ENCODE measurements around the gene OR52E1. TPM values are rescaled to one million over a fixed set of nuclear protein-coding genes. Genes with fewer than 3 reads are reported as not detected.
"Not testable (repeated sequence)": the region's sequence is repeated elsewhere in the genome, so short reads cannot be mapped to it uniquely, and the experiment has no call there.

Gene OR52E1
- polyA plus RNA-seq: not detected

GRCh38 chr11:5069272-5069671 is at the start of gene OR52E1:
Gene OR52E1, plus strand, starts transcription at chr11:5069572.
- Mint-ChIP-seq H3K36me3 (no peaks in the 10 kb centered on the region), H3K27me3 (no peaks in the 10 kb centered on the region), H3K27ac (no peak within 1 kb of the TSS), H3K4me1 (no peaks in the 10 kb centered on the region), H3K9me3 (no peaks in the 10 kb centered on the region), H3K4me3 (no peak within 1 kb of the TSS)

GRCh38 chr11:5021996-5022395 is 47.4 kb upstream of the OR52E1 start:
- no peak overlapping the region for H3K27ac Mint-ChIP-seq

GRCh38 chr11:5036669-5037068 is 32.7 kb upstream of the OR52E1 start:
- Mint-ChIP-seq H3K27ac (no peak overlapping the region), H3K27me3 (no peaks in the 10 kb centered on the region), H3K4me1 (peaks cover 0 to 2% (median 2%) of the 10 kb centered on the region in 3 donors), H3K36me3 (no peaks in the 10 kb centered on the region), H3K9me3 (no peaks in the 10 kb centered on the region), H3K4me3 (no peak overlapping the region)

More at GRCh38 chr11:5021996-5022395, 47.4 kb upstream of the OR52E1 start:
- no peaks in the 10 kb centered on the region for H3K27me3 Mint-ChIP-seq
- H3K4me1 Mint-ChIP-seq: no peaks in the 10 kb centered on the region
- H3K4me3 Mint-ChIP-seq: no peak overlapping the region
- H3K9me3 Mint-ChIP-seq: peaks cover 10 to 25% (median 10%) of the 10 kb centered on the region in 3 donors
- H3K36me3 Mint-ChIP-seq: no peaks in the 10 kb centered on the region

- Mint-ChIP-seq H3K36me3 (peaks cover 1% of the 10 kb centered on the region), H3K4me1 (peaks cover 0 to 2% (median 2%) of the 10 kb centered on the region in 3 donors), H3K27ac (no peak overlapping the region), H3K4me3 (no peak overlapping the region), H3K9me3 (peaks cover 0 to 1% (median 0%) of the 10 kb centered on the region in 3 donors), H3K27me3 (no peaks in the 10 kb centered on the region)
These were observed 31.4 kb upstream of the OR52E1 start for GRCh38 chr11:5037926-5038325.

GRCh38 chr11:5038341-5038740 is 31.0 kb upstream of the OR52E1 start:
- H3K4me1 Mint-ChIP-seq: peaks cover 0 to 2% (median 2%) of the 10 kb centered on the region in 3 donors
- peaks cover 1% of the 10 kb centered on the region for H3K36me3 Mint-ChIP-seq
- no peak overlapping the region for H3K4me3 Mint-ChIP-seq
- H3K27me3 Mint-ChIP-seq: no peaks in the 10 kb centered on the region
- H3K9me3 Mint-ChIP-seq: peaks cover 0 to 1% (median 0%) of the 10 kb centered on the region in 3 donors
- H3K27ac Mint-ChIP-seq: no peak overlapping the region

GRCh38 chr11:5040876-5041275 is 28.5 kb upstream of the OR52E1 start:
- Mint-ChIP-seq H3K27ac (no peak overlapping the region), H3K9me3 (peaks cover 0 to 1% (median 0%) of the 10 kb centered on the region in 3 donors), H3K4me1 (peaks cover 0 to 2% (median 2%) of the 10 kb centered on the region in 3 donors), H3K27me3 (no peaks in the 10 kb centered on the region), H3K36me3 (peaks cover 1% of the 10 kb centered on the region), H3K4me3 (no peak overlapping the region)

- Mint-ChIP-seq H3K4me3 (no peak overlapping the region), H3K27me3 (no peaks in the 10 kb centered on the region), H3K36me3 (peaks cover 1% of the 10 kb centered on the region), H3K9me3 (peaks cover 0 to 1% (median 0%) of the 10 kb centered on the region in 3 donors), H3K27ac (no peak overlapping the region), H3K4me1 (peaks cover 0 to 2% (median 0%) of the 10 kb centered on the region in 3 donors)
These were observed 27.3 kb upstream of the OR52E1 start for GRCh38 chr11:5042091-5042490.

- H3K4me3 Mint-ChIP-seq: no peak overlapping the region
- H3K36me3 Mint-ChIP-seq: peaks cover 1% of the 10 kb centered on the region
- no peaks in the 10 kb centered on the region for H3K4me1 Mint-ChIP-seq
- no peaks in the 10 kb centered on the region for H3K27me3 Mint-ChIP-seq
- H3K9me3 Mint-ChIP-seq: peaks cover 0 to 1% (median 0%) of the 10 kb centered on the region in 3 donors
- H3K27ac Mint-ChIP-seq: no peak overlapping the region
These were observed 26.0 kb upstream of the OR52E1 start for GRCh38 chr11:5043380-5043779.

GRCh38 chr11:5046226-5046625 is 23.1 kb upstream of the OR52E1 start, which contains the start of gene OR52J3:
Gene OR52J3, plus strand, starts transcription at chr11:5046526. Its CDS starts 0 bp downstream, at chr11:5046526.
- H3K4me3 Mint-ChIP-seq: no peak within 1 kb of the TSS
- no peaks in the 10 kb centered on the region for H3K27me3 Mint-ChIP-seq
- no peaks in the 10 kb centered on the region for H3K4me1 Mint-ChIP-seq
- peaks cover 1% of the 10 kb centered on the region for H3K36me3 Mint-ChIP-seq
- peaks cover 0 to 1% (median 0%) of the 10 kb centered on the region in 3 donors for H3K9me3 Mint-ChIP-seq
- no peak within 1 kb of the TSS for H3K27ac Mint-ChIP-seq

GRCh38 chr11:5046754-5047330 is 22.5 kb upstream of the OR52E1 start:
- no peaks in the 10 kb centered on the region for H3K27me3 Mint-ChIP-seq
- no peak overlapping the region for H3K27ac Mint-ChIP-seq
- no peak overlapping the region for H3K4me3 Mint-ChIP-seq
- H3K4me1 Mint-ChIP-seq: no peaks in the 10 kb centered on the region
- peaks cover 0 to 1% (median 0%) of the 10 kb centered on the region in 3 donors for H3K9me3 Mint-ChIP-seq
- H3K36me3 Mint-ChIP-seq: peaks cover 1% of the 10 kb centered on the region

GRCh38 chr11:5058679-5059078 is 10.7 kb upstream of the OR52E1 start:
- not testable (repeated sequence) for H3K27me3 Mint-ChIP-seq, H3K4me3 Mint-ChIP-seq, H3K9me3 Mint-ChIP-seq, H3K4me1 Mint-ChIP-seq, H3K27ac Mint-ChIP-seq, H3K36me3 Mint-ChIP-seq

GRCh38 chr11:5059391-5059790 is 10.0 kb upstream of the OR52E1 start, which contains the start of gene OR52E2:
Gene OR52E2, minus strand, starts transcription at chr11:5059627. Its CDS starts 0 bp downstream, at chr11:5059627.
- Mint-ChIP-seq H3K27ac (no peak within 1 kb of the TSS), H3K4me1 (no peaks in the 10 kb centered on the region), H3K27me3 (no peaks in the 10 kb centered on the region), H3K4me3 (no peak within 1 kb of the TSS), H3K36me3 (no peaks in the 10 kb centered on the region), H3K9me3 (peaks cover 0 to 2% (median 0%) of the 10 kb centered on the region in 3 donors)

- Mint-ChIP-seq H3K27me3 (no peaks in the 10 kb centered on the region), H3K36me3 (no peaks in the 10 kb centered on the region), H3K27ac (no peak overlapping the region), H3K4me3 (no peak overlapping the region), H3K4me1 (no peaks in the 10 kb centered on the region), H3K9me3 (no peaks in the 10 kb centered on the region)
These were observed 4.3 kb upstream of the OR52E1 start for GRCh38 chr11:5065027-5065426.

GRCh38 chr11:5071799-5072198 is 2.4 kb downstream of the OR52E1 start:
- H3K9me3 Mint-ChIP-seq: no peaks in the 10 kb centered on the region
- H3K4me1 Mint-ChIP-seq: no peaks in the 10 kb centered on the region
- H3K36me3 Mint-ChIP-seq: no peaks in the 10 kb centered on the region
- peaks cover 2% of the 10 kb centered on the region for H3K27me3 Mint-ChIP-seq
- H3K27ac Mint-ChIP-seq: no peak overlapping the region
- H3K4me3 Mint-ChIP-seq: no peak overlapping the region

GRCh38 chr11:5081405-5081804 is 12.0 kb downstream of the OR52E1 start:
- Mint-ChIP-seq H3K27ac (no peak overlapping the region), H3K9me3 (peaks cover 0 to 1% (median 1%) of the 10 kb centered on the region in 3 donors), H3K27me3 (no peaks in the 10 kb centered on the region), H3K36me3 (no peaks in the 10 kb centered on the region), H3K4me3 (no peak overlapping the region), H3K4me1 (no peaks in the 10 kb centered on the region)

- no peak overlapping the region for H3K27ac Mint-ChIP-seq
- no peak overlapping the region for H3K4me3 Mint-ChIP-seq
- H3K4me1 Mint-ChIP-seq: no peaks in the 10 kb centered on the region
- peaks cover 0 to 1% (median 1%) of the 10 kb centered on the region in 3 donors for H3K9me3 Mint-ChIP-seq
- H3K36me3 Mint-ChIP-seq: no peaks in the 10 kb centered on the region
- no peaks in the 10 kb centered on the region for H3K27me3 Mint-ChIP-seq
These were observed 14.2 kb downstream of the OR52E1 start for GRCh38 chr11:5083602-5084001.

Measured in IgD-negative memory B cell (primary cell).